ES-I3 (cell line): Measurements from ENCODE around the gene PPP3CA.

Experiments
- H3K36me3 ChIP-seq: 2 replicates; pipeline ENCODE4 v1.6.1; 2013; ENCODE audit warnings: mild to moderate bottlenecking, low read length, control low read depth, moderate library complexity; ENCODE audit not compliant: insufficient read depth
- H3K4me1 ChIP-seq: 2 replicates; pipeline ENCODE4 v1.6.1; 2013; ENCODE audit warnings: mild to moderate bottlenecking, control low read depth, low read length; ENCODE audit not compliant: insufficient read depth
- H3K9ac ChIP-seq: 2 replicates; pipeline ENCODE4 v1.6.1; 2013; ENCODE audit warnings: low read depth, mild to moderate bottlenecking, low read length, moderate library complexity
- H3K9me3 ChIP-seq: 2 replicates; pipeline ENCODE4 v1.6.1; 2013; ENCODE audit warnings: mild to moderate bottlenecking, low read length, moderate library complexity; ENCODE audit not compliant: control insufficient read depth, insufficient read depth

Gene PPP3CA

DNA sequence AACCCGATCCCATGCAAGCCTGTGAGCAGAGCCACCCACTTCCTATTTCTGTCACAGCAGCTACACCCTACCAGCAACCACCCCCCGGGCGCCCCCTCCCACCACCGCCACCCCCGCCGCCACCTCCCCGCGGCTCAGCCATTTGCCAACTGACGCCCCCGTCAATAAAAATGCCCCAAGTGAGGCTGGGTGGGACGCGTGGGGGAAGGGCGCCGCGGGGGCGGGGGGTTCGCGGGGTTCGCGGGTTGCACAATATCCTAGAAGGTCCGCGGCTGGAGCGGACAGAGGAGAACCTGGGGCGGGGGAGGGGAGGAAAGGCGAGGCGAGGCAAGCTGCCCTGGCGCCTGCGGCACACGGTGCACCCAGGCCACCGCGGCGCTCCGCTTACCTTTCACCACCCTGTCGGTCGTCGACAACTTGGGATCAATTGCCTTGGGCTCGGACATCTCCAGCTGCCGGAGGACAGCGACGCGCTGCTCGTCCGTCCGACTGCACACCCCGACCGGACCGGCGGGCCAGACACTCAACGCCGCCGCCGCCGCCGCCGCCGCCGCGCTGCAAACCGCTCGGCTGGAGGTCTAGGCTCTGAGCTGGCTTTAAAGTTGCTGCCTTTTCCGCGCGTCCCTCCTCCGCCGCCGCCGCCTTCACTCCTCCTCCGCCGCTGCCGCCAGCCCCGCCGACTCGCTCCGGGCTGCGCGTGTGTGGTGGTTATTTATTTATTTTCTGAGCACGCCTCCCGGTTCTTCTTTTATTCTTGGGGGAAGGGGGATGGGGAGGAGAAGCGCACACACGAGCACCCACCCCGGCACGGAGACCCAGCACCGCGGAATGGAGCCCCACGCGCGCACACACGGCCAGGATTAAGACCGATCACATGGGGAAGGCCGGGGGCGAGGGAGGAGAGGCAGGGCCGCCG lies 717 bp downstream of the PPP3CA start:
- H3K9me3 ChIP-seq = no peaks in the 10 kb centered on the region
- H3K4me1 ChIP-seq = 0 out of 2 replicates have a peak, but pooled peaks cover 4% of the 10 kb centered on the region
- peak overlapping the region; percentile 86; the same call in 1 of the 2 replicates for H3K9ac ChIP-seq
- H3K36me3 ChIP-seq = no peaks in the 10 kb centered on the region

DNA sequence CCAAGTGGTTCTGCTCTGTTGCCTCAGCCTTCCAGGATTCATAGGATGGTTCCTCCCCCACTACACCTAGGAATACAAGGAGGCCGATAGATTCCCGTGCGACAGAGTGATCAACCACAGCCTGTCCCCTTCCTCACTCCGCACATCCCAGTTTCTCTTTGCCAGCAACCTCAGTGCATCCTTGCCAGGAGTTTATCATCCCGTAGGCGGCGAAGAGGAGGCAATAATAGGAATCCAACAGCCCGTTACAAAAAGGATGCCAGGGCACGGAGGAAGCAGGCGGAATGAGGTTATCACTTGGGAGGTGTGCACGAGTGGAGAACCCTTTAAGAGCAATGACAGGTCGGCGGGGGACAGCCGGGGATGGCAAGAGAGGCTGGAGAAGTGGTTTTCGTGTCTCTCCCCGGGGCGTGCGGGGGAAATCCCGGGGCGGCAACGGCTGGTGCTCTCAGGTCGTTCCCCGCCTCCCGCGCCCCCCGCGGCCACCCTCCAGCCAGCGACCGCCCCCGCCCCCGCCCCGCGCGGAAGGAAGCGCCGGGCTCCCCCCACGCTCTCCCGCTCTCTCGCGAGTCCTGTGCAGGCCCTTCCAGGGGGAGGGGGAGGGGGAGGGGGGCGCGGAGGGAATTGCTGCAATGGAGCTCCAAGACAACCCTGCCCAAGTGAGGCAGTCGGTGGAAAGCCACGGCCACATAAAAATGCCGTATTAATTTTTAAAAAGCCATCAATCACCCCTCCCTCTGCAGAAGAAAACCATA lies 1.6 kb downstream of the PPP3CA start:
- Histone ChIP-seq H3K9ac (peak overlapping the region; percentile 81), H3K4me1 (0 out of 2 replicates have a peak, but pooled peaks cover 4% of the 10 kb centered on the region), H3K36me3 (no peaks in the 10 kb centered on the region), H3K9me3 (no peaks in the 10 kb centered on the region)

DNA sequence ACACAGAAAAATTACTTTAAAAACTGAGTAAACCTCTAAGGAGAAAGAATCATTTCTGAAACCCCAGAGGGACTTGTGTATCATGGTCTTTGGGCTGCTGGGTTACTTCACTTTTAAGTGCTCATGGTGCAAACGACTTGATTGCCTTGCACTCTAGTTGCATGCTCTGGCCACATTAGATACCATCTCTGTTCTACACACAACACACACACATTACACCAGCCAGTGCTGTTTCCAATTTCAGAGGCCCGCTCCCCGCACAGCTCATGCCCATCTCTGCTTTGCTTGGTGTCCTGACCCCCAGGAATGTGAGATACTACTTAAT lies 2.1 kb downstream of the PPP3CA start:
- Histone ChIP-seq H3K9me3 (no peaks in the 10 kb centered on the region), H3K4me1 (0 out of 2 replicates have a peak, but pooled peaks cover 4% of the 10 kb centered on the region), H3K9ac (peak overlapping the region; percentile 81), H3K36me3 (no peaks in the 10 kb centered on the region)

DNA sequence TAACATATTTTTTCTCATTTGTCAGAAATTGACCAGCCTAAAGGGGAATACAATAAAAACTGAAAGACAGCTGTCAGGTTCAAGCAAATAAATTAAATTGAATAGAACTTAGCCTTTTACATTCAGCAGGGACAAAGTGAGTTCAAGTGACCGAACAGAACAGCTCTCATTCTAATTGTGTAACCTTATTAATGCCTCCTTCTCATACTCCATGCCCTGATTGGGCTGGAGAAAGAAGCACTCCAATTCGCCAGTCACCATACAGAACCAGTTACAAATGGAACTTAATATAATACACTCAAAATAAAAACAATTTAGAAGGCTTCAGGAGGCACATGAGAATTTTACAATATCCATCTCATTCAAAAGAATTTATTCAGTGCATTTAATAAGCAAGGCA lies 8.0 kb downstream of the PPP3CA start:
- H3K36me3 ChIP-seq = no peaks in the 10 kb centered on the region
- no peak overlapping the region for H3K9ac ChIP-seq
- H3K4me1 ChIP-seq = no peaks in the 10 kb centered on the region
- H3K9me3 ChIP-seq = no peaks in the 10 kb centered on the region

DNA sequence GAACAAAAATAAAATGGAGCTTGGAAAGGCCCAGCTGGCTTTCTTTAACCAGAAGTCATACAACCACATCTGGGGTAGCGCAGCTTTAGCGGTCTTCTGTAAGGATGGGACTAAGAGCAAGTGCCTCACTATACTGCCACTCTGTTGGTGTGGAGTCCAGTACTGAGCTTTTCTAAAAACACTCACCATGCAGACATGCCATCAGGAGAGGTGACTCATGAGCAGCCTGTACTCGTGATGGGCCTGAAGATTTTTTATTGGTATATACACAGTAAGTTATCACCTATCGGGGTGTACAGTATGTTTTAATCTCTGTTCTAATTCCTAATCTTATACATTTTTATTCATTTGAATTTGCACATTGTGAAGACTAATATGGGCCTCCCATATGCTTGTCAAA lies 9.6 kb downstream of the PPP3CA start:
- H3K36me3 ChIP-seq = no peaks in the 10 kb centered on the region
- no peaks in the 10 kb centered on the region for H3K4me1 ChIP-seq
- H3K9ac ChIP-seq = no peak overlapping the region
- no peaks in the 10 kb centered on the region for H3K9me3 ChIP-seq

DNA sequence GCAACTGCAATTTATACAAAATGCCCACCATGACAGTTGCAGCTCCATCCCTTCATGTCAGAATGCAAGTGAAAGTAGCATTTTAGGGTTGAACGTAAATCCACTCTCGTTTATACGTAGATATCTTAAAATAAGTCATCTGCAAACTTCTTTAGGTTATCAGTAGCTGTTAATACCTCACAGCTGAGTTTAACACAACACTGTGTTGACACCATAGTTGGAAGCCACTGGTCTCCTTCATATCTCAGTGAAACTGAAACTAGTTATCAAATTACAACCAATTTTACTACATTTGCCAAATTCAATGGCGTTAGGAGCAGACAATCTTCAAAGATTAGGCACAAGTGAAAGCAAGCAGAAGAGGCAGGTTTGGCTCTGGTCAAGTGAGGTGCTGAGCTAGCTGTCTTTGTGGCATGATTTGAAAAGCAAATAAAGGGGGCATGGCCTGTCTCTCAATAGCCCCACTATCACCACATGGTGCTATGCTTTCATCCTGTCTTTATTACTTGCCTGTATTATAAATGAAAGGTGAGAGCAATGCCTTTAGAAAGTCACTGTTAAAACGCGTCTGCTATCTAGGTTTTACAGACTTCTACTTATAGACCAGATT lies 12.3 kb downstream of the PPP3CA start:
- Histone ChIP-seq H3K9ac (no peak overlapping the region), H3K4me1 (no peaks in the 10 kb centered on the region), H3K36me3 (no peaks in the 10 kb centered on the region), H3K9me3 (no peaks in the 10 kb centered on the region)

DNA sequence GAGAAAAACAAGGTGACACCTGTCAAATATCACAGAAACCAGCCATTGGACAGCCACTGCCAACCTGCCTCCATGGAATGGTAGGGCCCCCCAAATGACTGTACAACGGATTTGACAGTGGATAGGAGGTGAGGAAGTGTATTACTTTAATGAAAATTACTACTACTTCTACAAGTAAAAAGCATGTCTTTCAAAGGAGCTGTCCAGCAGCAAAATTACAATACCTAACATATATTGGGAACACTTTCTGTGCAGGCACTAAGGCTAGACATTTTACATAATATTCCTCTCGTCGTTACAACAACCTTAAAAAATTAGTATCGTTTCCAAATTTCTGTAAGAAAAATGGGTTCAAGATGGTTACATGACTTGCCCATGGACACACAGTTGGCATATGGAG lies 14.9 kb downstream of the PPP3CA start:
- Histone ChIP-seq H3K9me3 (no peaks in the 10 kb centered on the region), H3K4me1 (peaks cover 19% of the 10 kb centered on the region), H3K9ac (no peak overlapping the region), H3K36me3 (no peaks in the 10 kb centered on the region)

DNA sequence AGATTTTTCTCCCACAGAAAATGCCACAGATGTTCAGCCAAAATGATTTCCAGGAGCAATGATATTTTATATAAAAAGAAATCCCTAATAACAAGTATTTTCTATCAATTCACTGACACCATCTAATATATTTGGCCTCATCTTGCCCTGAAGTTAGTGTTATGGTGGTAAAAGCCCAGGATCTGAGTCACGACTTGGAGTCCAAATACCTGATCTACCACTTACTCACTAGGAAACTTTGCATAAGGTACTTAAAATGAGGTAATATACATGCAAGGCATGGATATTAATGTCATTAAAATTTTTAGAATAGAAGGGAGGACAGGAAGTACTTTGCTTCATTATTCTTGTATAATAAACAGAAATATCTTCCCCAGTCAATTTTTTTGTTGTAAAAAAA lies 16.3 kb downstream of the PPP3CA start:
- Histone ChIP-seq H3K9ac (no peak overlapping the region), H3K4me1 (peaks cover 25% of the 10 kb centered on the region)

DNA sequence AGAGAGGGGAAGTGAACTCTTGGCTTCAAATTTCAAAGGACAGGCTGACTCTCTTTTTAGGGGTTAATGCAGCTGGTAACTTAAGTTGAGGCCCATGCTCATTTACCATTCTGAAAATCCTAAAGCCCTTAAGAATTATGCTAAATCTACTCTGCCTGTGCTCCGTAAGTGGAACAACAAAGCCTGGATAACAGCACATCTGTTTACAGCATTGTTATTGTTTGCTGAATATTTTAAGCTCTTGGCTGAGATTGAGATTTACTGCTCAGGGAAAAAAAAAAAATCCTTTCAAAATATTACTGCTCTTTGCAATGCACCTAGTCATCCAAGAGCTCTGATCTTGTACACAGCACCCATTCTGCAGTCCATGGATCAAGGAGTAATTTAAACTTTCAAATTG lies 17.7 kb downstream of the PPP3CA start:
- H3K9ac ChIP-seq = no peak overlapping the region
- H3K9me3 ChIP-seq = no peaks in the 10 kb centered on the region
- H3K36me3 ChIP-seq = no peaks in the 10 kb centered on the region
- peaks cover 34% of the 10 kb centered on the region for H3K4me1 ChIP-seq

More for the DNA sequence above, 16.3 kb downstream of the PPP3CA start:
- Histone ChIP-seq H3K9me3 (no peaks in the 10 kb centered on the region), H3K36me3 (no peaks in the 10 kb centered on the region)

DNA sequence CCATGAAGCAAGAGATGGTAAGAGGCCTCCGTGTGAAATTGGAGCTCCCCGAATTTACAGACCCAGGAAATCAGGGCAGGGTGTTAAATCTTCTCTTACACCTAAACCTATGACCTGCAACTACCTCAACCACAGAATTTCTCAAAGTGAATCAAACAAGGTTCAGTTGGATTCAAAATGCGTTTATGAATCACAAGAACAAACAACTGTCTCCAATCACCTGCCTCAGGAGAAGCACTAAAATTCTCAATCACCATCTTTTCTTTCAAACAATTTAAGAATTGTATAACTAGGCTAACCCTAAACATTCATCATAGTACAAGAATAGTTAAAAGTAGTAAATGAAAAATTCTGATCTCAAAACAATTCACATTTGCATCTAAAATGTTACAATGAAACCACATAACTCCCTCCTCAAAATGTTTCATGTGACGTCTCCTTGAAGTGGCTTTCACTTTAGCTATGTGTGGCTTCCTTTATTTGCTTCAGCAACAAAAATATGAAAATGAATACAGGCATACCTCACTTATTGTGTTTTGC lies 19.2 kb downstream of the PPP3CA start:
- no peak overlapping the region for H3K9ac ChIP-seq
- peaks cover 40% of the 10 kb centered on the region for H3K4me1 ChIP-seq
- no peaks in the 10 kb centered on the region for H3K9me3 ChIP-seq
- no peaks in the 10 kb centered on the region for H3K36me3 ChIP-seq

DNA sequence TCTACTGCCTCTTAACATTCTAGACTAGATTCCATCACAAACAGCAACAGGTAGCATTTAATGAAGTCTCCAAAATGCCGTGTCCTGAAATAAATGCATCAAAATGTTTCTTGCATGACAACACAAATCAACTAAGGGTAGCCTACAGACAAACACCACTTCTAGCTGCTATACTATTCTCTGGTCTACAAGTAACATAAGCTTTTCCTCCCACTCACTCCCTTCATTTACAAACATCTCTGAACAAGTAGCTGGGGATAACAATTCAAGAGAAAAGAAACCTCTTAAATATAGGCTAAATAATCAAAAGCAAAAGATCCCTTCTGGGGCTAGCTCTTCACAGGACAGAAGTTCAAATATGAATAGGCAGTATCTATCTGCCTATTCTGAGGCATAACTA lies 20.8 kb downstream of the PPP3CA start:
- H3K4me1 ChIP-seq = peaks cover 40% of the 10 kb centered on the region
- H3K9ac ChIP-seq = no peak overlapping the region
- no peaks in the 10 kb centered on the region for H3K36me3 ChIP-seq
- no peaks in the 10 kb centered on the region for H3K9me3 ChIP-seq

DNA sequence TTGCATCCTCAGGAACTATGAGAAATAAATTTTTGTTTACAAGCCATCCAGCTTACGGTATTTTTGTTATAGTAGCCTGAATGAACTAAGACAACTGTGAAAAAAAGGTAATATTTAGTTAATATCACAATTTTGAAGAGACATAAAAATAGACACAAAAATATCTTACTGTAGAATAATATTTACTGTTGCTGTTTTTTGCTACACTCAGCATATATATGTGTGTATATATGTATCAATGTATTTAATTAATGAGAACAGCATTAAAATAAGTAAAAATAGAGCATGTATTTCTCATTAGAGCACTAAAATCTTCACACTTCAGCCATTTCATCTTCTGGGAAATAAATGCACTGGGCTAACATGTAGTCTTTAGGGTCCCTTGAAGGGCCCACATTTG lies 24.6 kb downstream of the PPP3CA start:
- H3K9ac ChIP-seq = no peak overlapping the region
- peaks cover 23% of the 10 kb centered on the region; the same call in 1 of the 2 replicates for H3K4me1 ChIP-seq
- H3K36me3 ChIP-seq = no peaks in the 10 kb centered on the region
- no peaks in the 10 kb centered on the region for H3K9me3 ChIP-seq

DNA sequence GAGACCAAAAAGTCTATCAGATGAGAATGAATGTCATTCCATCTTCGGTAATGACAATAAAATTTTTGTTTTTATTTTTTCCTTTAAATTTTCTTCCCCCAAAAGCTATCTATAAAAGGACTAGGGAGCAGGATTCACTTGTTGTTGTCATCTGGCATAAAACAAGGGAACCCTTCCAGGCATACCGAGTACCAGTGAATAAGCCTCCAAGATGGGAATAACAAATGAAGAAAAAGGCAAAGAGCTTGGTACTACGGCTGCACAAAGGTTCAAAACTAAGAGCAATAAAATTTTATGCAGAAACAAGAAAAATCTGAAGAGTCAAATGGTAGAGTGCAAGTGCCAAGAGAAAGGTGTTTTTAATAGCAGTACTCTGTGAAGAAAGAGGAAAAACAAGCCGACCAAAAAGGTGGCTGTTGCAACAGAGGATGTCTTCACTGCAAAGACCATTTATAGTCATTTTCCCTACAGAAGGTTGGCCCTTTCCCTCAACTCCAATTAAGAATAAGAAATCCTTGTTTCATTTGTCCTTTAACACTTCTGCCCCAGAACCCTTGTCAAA lies 25.8 kb downstream of the PPP3CA start:
- Histone ChIP-seq H3K4me1 (peaks cover 19% of the 10 kb centered on the region; the same call in 1 of the 2 replicates), H3K36me3 (no peaks in the 10 kb centered on the region), H3K9me3 (no peaks in the 10 kb centered on the region), H3K9ac (no peak overlapping the region)

DNA sequence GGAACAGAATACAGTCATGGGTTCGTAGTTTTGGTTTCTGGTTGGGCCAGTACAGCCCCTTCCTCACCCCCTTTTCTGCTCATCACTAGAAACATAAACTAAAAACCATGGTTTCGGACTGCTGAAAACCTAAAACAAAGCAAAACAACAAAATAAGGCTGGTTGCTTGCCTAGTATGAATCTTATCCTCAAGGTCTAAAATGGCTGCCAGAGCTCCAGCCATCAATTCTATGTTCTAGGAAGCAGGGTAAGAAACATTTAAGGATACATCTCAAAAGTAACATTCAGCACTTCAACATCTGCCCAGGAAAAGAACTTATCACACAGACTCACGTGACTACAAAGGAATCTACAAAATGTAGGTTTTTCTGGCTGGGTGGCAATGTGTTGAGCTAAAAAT lies 31.5 kb downstream of the PPP3CA start:
- no peaks in the 10 kb centered on the region for H3K4me1 ChIP-seq
- no peaks in the 10 kb centered on the region for H3K36me3 ChIP-seq
- no peaks in the 10 kb centered on the region for H3K9me3 ChIP-seq
- no peak overlapping the region for H3K9ac ChIP-seq
